HepG2 (cell line): ENCODE data around the gene IGSF8. TPM values are rescaled to one million over a fixed set of nuclear protein-coding genes. Genes with fewer than 3 reads are reported as not detected.
A peak's percentile ranks its signal among the peaks of the same experiment; 100 is the strongest.

Experiments
- AHR ChIP-seq: IDR thresholded peaks from 2 replicates; pipeline ENCODE4 v1.6.1; 2018; ENCODE audit warnings: missing genetic modification reagents, missing compliant biosample characterization
- ARID2 ChIP-seq: sonication (generic); formaldehyde crosslinking; IDR thresholded peaks from 2 replicates; pipeline ENCODE4 v1.8.1; 2022; ENCODE audit warnings: mild to moderate bottlenecking, missing genetic modification reagents, borderline replicate concordance
- CBX1 ChIP-seq: IDR thresholded peaks from one replicate; pipeline ENCODE4 v1.6.1; 2016; ENCODE audit warnings: antibody characterized with exemption, low read depth
- CCDC6 ChIP-seq: sonication (generic); formaldehyde crosslinking; IDR thresholded peaks from 2 replicates; pipeline ENCODE4 v1.8.1; 2022; ENCODE audit warnings: mild to moderate bottlenecking, missing genetic modification reagents, moderate library complexity
- GTF2F1 ChIP-seq: fragments of 150-350 bp; IDR thresholded peaks from 2 replicates; pipeline ENCODE4 v1.6.1; 2014; ENCODE audit warnings: low read length
- KDM4B ChIP-seq: sonication (generic); formaldehyde crosslinking; IDR thresholded peaks from 2 replicates; pipeline ENCODE4 v1.4.0; 2020; ENCODE audit warnings: missing genetic modification reagents
- MED1 ChIP-seq: sonication (generic); formaldehyde crosslinking; IDR thresholded peaks from 2 replicates; pipeline ENCODE4 v1.4.0; 2020; ENCODE audit warnings: missing genetic modification reagents
- MTA1 ChIP-seq: sonication (generic); formaldehyde crosslinking; IDR thresholded peaks from 2 replicates; pipeline ENCODE4 v1.4.0; 2020; ENCODE audit warnings: missing genetic modification reagents, mild to moderate bottlenecking, borderline replicate concordance
- NR1H2 ChIP-seq: sonication (generic); formaldehyde crosslinking; IDR thresholded peaks from 2 replicates; pipeline ENCODE4 v1.8.1; 2022; ENCODE audit warnings: low read depth, missing genetic modification reagents, borderline replicate concordance
- PBX3 ChIP-seq: sonication (generic); formaldehyde crosslinking; IDR thresholded peaks from 2 replicates; pipeline ENCODE4 v1.8.1; 2023; ENCODE audit warnings: missing genetic modification reagents, inconsistent platforms, borderline replicate concordance
- PHF20 ChIP-seq: sonication (generic); formaldehyde crosslinking; IDR thresholded peaks from 2 replicates; pipeline ENCODE4 v1.5.0; 2020; ENCODE audit warnings: mild to moderate bottlenecking, missing genetic modification reagents
- SAP130 ChIP-seq: IDR thresholded peaks from 2 replicates; pipeline ENCODE4 v1.6.1; 2016; ENCODE audit warnings: low read depth
- SIN3A ChIP-seq: IDR thresholded peaks from 2 replicates; pipeline ENCODE4 v1.6.1; 2011; ENCODE audit warnings: low read depth, mild to moderate bottlenecking, control low read depth, low read length, borderline replicate concordance
- USF2 ChIP-seq, 2 experiments: sonication (generic) in 1 of 2; formaldehyde crosslinking in 1 of 2; IDR thresholded peaks; 2 replicates each; pipeline versions ENCODE4 v1.5.1 to v1.6.1; 2011 to 2020; ENCODE audit warnings: borderline replicate concordance in 1 of 2, low read depth in 1 of 2, low read length in 1 of 2, mild to moderate bottlenecking in 1 of 2, missing genetic modification reagents in 1 of 2, moderate library complexity in 1 of 2
- ZBTB7A ChIP-seq: sonication (generic); formaldehyde crosslinking; IDR thresholded peaks from 2 replicates; pipeline ENCODE4 v1.8.0; 2022; ENCODE audit warnings: mild to moderate bottlenecking, missing genetic modification reagents
- ZKSCAN8 ChIP-seq: IDR thresholded peaks from 2 replicates; pipeline ENCODE4 v1.6.1; 2016; ENCODE audit warnings: borderline replicate concordance, missing genetic modification reagents, missing compliant biosample characterization
- ZNF562 ChIP-seq: sonication (generic); formaldehyde crosslinking; IDR thresholded peaks from 2 replicates; pipeline ENCODE4 v1.8.0; 2022; ENCODE audit warnings: missing genetic modification reagents, borderline replicate concordance
- ZNF614 ChIP-seq: IDR thresholded peaks from 2 replicates; pipeline ENCODE4 v1.6.1; 2018; ENCODE audit warnings: missing biosample characterization, missing genetic modification reagents, inconsistent platforms, borderline replicate concordance
- ZNF724P ChIP-seq: sonication (generic); formaldehyde crosslinking; IDR thresholded peaks from 2 replicates; pipeline ENCODE4 v1.8.0; 2022; ENCODE audit warnings: missing genetic modification reagents, borderline replicate concordance
- ZNF83 ChIP-seq: sonication (generic); formaldehyde crosslinking; IDR thresholded peaks from 2 replicates; pipeline ENCODE4 v1.4.0; 2020; ENCODE audit warnings: missing genetic modification reagents, mild to moderate bottlenecking, borderline replicate concordance
- ZSCAN20 ChIP-seq: sonication (generic); formaldehyde crosslinking; IDR thresholded peaks from 2 replicates; pipeline ENCODE4 v1.4.0; 2020; ENCODE audit warnings: missing genetic modification reagents, mild to moderate bottlenecking, borderline replicate concordance
- polyA plus RNA-seq, 8 experiments: library from polyadenylated mRNA; depleted of rRNA in 3 of 8; stranded (reverse) in 7 of 8; unstranded in 1 of 8; fragments of >200 nt; fragmentation: Illumina TruSeq in 4 of 8; extraction: Trizol in 4 of 8; gene quantifications; 2 replicates each; pipeline versions ENCODE4 v1.2.1 to v1.2.3, GENCODE V29; 2011 to 2016; ENCODE audit warnings: low read depth in 4 of 8, missing spikeins in 1 of 8, mixed read lengths in 1 of 8; ENCODE audit not compliant: insufficient read depth in 1 of 8
- total RNA-seq, 5 experiments: library from RNA; depleted of rRNA; stranded (reverse); fragments of >200 nt; fragmentation: Illumina TruSeq; extraction: Trizol; gene quantifications; 2 replicates each; pipeline ENCODE4 v1.2.3, GENCODE V29; 2016; ENCODE audit warnings: low read depth in 1 of 5
- TF ChIP-seq, protein P1 (sequence below): sonication (generic); formaldehyde crosslinking; IDR thresholded peaks from 2 replicates; pipeline ENCODE4 v1.5.0; 2020; ENCODE audit warnings: missing genetic modification reagents
- TF ChIP-seq, protein P2 (sequence below): sonication (generic); formaldehyde crosslinking; IDR thresholded peaks from 2 replicates; pipeline ENCODE4 v1.4.0; 2020; ENCODE audit warnings: missing genetic modification reagents
- TF ChIP-seq, protein P3 (sequence below): sonication (generic); formaldehyde crosslinking; IDR thresholded peaks from 2 replicates; pipeline ENCODE4 v1.4.0; 2020; ENCODE audit warnings: low read depth, mild to moderate bottlenecking, missing genetic modification reagents

IGSF8 gene
- total and polyA plus RNA-seq, 2 of the 13 experiments (the other 11 are each of a cell fraction or from before 2014, with no cell fraction given), result 24.0 to 41.0 TPM

DNA sequence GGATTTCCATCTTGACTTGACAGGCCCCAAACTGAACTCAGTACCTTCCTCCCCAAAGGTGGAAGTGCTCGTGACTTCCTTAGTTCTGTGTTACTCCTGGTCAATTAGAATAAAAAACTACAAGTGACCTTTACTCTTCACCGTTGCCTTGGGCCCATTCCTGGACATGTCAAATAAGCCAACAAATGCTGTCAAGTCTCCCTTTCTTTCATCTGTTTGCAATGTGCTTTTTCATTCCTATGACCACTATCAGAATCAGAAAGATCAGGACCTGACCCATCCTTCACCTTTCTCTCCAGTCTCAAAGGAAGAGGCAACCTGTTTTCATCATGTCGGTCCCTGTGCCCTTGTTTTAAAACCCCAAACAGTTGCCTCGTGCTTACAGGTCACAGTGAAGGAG lies 23.6 kb downstream of the IGSF8 start (continued):
- TF ChIP-seq ZNF614 (CRISPR knock-in tag) (peak; percentile 31; the same call in 1 of the 2 replicates), CBX1 (no peak), GTF2F1 (no peak), PHF20 (CRISPR knock-in tag) (no peak), USF2 (IDR thresholded peaks at IDR 0.05; ENCODE audit: low read depth, low read length) (no peak), USF2 (CRISPR knock-in tag; IDR thresholded peaks at IDR 0.05; ENCODE audit: borderline replicate concordance) (no peak), AHR (no peak), NR1H2 (CRISPR knock-in tag) (no peak), ZSCAN20 (CRISPR knock-in tag) (no peak), ZNF562 (CRISPR knock-in tag) (no peak), PBX3 (CRISPR knock-in tag) (no peak), KDM4B (no peak), ZNF724P (CRISPR knock-in tag) (no peak), MTA1 (no peak), ZBTB7A (CRISPR knock-in tag) (no peak), CCDC6 (no peak), SAP130 (CRISPR knock-in tag) (peak; percentile 30; the same call in 1 of the 2 replicates), ZNF83 (no peak), MED1 (0 out of 2 replicates have a peak, but pooled peaks have one; percentile 19), ARID2 (no peak), ZKSCAN8 (CRISPR knock-in tag) (no peak), SIN3A (no peak)
- TF ChIP-seq, protein P1, sequence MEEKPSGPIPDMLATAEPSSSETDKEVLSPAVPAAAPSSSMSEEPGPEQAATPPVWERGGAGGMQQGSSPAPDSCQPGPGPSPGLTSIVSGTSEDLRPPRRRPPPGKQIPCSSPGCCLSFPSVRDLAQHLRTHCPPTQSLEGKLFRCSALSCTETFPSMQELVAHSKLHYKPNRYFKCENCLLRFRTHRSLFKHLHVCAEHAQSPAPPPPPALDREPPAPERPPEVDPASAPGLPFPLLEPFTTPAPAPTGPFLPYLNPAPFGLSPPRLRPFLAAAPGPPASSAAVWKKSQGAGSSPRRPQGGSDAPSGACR, result no peak
- TF ChIP-seq, protein P2, sequence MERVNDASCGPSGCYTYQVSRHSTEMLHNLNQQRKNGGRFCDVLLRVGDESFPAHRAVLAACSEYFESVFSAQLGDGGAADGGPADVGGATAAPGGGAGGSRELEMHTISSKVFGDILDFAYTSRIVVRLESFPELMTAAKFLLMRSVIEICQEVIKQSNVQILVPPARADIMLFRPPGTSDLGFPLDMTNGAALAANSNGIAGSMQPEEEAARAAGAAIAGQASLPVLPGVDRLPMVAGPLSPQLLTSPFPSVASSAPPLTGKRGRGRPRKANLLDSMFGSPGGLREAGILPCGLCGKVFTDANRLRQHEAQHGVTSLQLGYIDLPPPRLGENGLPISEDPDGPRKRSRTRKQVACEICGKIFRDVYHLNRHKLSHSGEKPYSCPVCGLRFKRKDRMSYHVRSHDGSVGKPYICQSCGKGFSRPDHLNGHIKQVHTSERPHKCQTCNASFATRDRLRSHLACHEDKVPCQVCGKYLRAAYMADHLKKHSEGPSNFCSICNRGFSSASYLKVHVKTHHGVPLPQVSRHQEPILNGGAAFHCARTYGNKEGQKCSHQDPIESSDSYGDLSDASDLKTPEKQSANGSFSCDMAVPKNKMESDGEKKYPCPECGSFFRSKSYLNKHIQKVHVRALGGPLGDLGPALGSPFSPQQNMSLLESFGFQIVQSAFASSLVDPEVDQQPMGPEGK (CRISPR knock-in tag), result 0 out of 2 replicates have a peak, but pooled peaks have one; percentile 8
- TF ChIP-seq, protein P3, sequence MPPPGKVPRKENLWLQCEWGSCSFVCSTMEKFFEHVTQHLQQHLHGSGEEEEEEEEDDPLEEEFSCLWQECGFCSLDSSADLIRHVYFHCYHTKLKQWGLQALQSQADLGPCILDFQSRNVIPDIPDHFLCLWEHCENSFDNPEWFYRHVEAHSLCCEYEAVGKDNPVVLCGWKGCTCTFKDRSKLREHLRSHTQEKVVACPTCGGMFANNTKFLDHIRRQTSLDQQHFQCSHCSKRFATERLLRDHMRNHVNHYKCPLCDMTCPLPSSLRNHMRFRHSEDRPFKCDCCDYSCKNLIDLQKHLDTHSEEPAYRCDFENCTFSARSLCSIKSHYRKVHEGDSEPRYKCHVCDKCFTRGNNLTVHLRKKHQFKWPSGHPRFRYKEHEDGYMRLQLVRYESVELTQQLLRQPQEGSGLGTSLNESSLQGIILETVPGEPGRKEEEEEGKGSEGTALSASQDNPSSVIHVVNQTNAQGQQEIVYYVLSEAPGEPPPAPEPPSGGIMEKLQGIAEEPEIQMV (CRISPR knock-in tag), result no peak
